GM12872 (cell line): ENCODE results near the gene MEGF6.

ENCODE experiments used
- TF ChIP-seq, protein P1 (sequence below): IDR thresholded peaks from 3 replicates; pipeline ENCODE4 v1.5.1; 2011; ENCODE audit warnings: low read depth, mild to moderate bottlenecking, low read length, moderate library complexity; ENCODE audit not compliant: insufficient read depth

The MEGF6 gene

DNA sequence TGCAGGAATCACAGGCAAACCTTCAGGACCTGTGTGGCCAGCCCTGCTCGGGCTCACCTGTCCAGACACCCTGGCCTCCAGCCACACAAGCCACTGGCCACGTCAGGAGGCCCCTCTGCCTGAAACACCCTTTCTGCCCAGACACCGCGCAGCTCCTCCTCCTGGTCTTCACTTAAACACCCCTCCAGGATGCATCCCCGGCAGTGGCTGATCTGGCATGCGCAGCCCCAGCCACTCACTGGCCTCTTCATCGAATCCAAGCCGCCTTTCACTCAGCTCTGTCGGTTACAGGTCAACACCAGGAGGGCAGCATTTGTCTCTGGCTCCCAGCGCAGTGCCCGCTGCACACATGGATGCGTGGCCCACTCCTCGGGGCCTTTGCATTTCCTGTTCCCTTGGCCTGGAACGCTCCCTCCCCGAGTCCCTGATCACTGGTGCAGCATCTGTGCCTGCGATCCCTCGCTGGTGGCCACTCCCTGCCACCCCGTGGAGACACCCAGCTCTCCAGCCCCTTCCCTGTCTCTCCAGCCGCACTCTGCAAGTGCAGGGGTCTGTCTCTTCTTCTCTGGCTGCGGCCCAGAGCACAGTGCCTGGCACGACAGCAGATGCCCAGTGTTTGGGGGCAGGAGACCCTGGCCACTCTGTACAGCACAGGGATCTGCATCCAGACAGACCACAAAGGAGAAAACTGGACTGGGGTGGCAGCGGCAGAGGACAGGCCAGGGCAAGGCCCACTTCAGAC lies 22.9 kb upstream of the MEGF6 start:
- TF ChIP-seq, protein P1, sequence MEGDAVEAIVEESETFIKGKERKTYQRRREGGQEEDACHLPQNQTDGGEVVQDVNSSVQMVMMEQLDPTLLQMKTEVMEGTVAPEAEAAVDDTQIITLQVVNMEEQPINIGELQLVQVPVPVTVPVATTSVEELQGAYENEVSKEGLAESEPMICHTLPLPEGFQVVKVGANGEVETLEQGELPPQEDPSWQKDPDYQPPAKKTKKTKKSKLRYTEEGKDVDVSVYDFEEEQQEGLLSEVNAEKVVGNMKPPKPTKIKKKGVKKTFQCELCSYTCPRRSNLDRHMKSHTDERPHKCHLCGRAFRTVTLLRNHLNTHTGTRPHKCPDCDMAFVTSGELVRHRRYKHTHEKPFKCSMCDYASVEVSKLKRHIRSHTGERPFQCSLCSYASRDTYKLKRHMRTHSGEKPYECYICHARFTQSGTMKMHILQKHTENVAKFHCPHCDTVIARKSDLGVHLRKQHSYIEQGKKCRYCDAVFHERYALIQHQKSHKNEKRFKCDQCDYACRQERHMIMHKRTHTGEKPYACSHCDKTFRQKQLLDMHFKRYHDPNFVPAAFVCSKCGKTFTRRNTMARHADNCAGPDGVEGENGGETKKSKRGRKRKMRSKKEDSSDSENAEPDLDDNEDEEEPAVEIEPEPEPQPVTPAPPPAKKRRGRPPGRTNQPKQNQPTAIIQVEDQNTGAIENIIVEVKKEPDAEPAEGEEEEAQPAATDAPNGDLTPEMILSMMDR = no peak

DNA sequence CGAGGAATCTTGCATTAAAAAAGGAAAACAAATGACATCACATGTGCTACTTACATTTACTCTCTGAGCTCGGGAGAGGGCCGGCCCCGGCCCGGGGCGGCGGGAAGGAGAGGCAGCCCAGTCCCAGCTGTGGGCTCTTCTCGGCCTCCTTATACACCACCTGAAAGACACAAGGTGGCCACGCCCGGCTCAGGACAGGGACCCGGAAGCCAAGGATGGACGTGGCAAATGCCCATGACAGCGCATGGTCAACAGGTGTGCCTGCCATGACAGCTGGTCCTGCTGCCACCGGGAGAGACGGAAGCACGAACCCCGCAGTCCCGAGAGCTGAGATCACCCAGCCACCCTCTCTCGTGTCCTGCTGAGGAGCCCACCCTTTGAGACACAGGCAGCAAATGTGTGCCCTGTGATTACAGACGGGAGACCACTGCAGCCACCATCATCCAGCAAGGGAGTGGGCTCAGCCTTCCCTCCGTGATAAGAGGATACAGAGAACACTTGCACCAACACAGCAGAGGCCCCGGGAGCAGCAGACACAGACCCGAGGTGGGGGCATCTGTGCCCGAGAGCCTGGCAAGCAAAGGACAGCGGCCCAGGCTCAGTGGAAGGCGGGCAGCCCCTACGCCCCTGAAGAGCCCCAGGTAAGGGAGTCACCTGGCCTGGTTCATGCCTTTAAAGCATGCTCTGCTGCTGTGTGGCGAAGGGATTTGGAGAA lies 22.2 kb upstream of the MEGF6 start:
- TF ChIP-seq, protein P1 = no peak

DNA sequence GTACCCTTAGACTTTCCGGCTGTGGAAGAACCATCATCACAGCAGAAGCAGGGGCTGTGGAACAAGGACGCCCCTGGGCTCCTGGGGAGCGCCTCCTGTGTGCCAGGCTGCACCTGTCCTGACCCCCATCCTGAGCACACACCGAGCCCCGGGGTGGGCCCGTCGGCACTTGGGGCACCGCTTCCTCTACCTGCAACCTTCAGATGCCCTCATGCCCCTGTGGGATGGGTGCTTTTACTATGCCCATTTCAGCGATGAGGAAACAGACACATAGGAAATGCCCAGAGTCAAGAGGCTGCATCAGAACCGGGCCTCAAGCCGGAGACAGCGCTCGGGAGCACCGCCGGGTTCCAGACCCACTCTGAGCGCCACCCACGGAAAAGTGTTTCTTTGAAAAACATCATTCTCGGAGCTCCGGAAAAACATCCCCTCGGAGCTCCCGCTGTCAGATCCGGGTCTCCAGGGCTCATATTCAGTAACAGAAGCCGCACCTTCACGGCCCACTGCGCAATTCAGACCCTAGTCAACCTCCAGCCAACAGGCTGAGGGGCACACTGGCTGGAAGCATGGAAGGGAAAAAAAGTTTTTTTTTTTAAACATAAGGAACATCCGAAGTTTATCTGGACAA lies 21.5 kb upstream of the MEGF6 start:
- TF ChIP-seq, protein P1 = no peak

DNA sequence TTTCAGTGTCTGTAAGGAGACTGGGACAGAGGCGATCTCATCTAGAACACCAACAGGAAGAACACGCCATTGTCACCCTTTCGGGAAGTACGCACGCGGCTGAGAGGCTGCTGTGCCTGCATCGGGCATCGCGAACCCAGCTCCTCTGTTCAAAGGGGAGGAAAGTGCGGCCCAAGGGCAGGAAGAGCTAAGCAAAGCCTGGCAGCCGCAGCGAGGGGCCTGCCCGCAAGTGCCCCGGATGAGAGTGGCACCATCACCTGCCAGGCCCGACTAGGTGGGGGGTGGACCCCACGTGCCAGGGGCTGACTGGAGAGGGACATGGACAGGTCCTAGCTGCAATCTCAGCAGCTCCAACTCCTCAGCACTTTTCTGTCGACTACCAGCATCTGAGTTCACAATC lies 21.0 kb upstream of the MEGF6 start:
- TF ChIP-seq, protein P1 = no peak

DNA sequence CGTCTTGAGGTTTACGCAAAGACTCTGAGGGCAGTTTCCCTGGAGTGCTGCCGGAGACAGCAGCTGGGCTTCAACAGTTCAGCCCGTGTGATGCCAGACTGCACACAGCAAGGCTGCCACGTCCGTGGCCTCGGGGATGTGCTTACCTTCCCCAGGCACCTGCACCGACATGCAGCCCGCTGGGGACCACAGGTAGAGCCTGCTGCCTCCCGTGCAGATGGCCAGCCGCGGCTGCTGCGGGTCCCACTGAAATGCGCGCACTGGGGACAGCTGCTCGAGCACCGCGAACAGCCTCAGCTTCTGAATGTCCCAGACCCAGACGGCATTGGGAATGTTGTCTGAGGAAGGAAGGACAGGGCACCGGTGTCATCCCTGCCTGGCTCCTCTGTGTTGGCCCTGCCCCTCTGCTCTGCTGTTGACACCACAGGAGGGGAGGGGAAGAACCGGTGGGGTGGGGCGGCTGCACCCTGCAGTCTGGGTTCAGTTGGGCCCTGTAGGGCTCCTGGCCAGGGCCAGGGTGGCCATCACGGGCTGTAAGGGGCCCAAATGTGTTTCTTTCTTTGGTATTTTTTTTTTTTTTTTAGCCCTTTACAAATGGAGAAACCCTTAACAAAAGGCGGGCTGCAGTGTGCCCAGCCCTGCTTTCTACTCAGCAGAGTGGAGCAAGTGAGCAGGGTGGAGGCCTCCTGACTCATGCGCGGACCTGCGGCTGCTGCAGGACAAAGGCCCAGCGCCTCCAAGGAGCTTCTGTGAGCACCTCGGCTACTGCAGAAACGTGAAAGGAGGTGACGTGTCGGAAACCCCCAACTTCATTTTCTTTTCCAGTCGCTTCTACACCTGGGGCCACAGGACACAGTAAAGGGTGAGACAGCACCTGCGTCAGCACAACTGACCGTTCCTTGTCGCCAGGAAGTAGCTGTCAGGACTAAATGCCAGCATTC lies 20.3 kb upstream of the MEGF6 start:
- TF ChIP-seq, protein P1 = no peak

DNA sequence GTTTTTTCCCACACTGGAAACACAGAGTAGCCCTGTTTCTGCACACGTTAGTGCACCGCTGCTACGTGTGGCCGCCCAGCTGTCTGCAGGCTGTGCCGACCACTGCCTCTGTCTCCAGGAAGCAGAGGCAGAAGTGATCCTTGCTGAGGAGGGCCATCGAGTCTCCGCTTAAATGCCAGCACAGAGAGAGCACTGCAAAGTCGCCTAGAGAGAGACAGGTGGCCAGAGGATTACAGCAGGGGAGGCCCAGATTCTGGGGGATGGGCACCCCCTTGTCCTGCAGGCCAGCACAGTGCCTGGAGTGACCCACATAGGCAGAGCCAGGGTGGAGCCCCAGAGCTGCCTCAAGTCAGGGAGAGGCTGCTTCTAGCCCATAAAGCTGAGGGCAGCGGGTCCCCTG lies 19.6 kb upstream of the MEGF6 start:
- TF ChIP-seq, protein P1 = no peak
